ENCODE results near the gene MIB1.
"Not testable (repeated sequence)": the region's sequence is repeated elsewhere in the genome, so short reads cannot be mapped to it uniquely, and the experiment has no call there.

The MIB1 gene

DNA sequence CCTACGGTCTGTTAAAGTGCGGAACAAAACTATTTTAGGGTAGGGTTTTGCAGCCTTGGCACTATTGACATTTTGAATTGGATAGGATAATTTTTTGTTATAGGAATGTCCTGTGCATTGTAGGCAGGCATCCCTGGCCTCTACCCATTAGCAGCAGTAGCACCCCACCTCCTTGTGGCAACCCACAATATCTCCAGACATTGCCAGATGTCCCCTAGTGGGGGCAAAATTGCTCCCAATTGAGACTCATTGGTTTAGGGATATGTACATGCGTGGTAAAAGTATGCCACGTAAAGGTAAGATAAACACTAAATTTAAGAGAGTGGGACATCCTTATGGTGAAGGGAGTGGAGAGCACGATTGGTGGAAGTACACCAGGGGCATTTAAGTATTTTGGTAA lies 4.6 kb downstream of the MIB1 start:
- no peak for DNase-seq

DNA sequence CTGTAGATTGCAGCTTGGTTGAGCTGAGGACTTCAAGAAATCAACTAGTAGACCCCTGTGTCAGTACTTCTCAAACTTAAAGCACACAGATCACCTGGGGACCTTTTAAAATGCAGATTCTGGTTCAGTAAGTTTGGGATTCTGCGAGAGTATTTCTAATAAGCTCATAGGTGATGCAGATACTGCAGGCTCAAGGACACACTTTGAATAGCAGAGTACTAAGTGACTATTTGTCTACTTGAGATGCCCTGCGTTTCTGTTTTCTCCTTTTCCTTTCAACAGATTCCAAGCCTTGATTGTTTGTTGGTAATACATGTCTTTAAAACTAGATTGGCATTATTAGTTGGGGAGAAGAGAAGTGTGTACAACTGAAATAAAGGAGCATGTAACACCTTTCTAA lies 6.7 kb downstream of the MIB1 start:
- no peak for DNase-seq

GRCh38 chr18:21747764-21748693 lies 7.4 kb downstream of the MIB1 start:
- no peak for DNase-seq

DNA sequence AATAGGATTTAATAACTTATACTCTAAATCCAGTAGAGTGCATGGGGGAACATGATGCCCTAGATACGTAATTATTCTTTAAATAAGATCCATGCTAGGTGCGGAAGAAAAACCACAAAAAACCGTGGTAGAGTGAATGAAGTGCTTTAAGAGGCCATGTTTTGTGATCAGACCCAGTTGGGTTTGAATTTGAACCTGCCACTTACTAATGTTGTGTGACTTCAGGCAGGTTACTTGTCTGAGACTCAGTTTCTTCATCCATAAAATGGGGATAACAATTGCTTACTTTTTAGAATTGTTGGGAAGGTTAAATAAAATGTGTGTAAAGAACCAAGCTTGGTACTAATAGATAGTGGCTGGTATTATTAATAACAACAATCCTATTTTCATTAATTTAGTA lies 17.2 kb downstream of the MIB1 start:
- DNase-seq: no peak

- DNase-seq: no peak
These were observed 19.2 kb downstream of the MIB1 start for GRCh38 chr18:21759836-21760235.

DNA sequence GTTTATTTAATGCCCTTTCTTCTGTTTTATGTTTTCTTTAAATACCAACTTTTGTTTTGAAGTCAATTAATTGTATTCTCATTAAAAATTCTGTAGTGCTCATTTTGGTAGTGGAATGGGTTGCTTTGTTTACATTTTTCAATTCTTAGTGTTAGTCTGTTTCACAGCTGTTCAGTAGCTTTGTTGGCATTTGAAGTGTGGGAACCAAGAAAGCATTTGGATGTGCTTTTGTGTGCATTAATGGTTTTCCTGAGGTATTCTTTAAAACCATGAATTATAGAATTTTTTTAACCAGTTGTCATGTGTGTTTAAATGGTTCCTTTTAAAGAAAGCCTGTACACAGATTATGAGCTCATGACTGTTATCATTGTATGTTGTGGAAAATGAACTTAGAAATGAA lies 19.7 kb downstream of the MIB1 start:
- no peak for DNase-seq

- DNase-seq: no peak
These were observed 21.0 kb downstream of the MIB1 start for GRCh38 chr18:21761471-21762115.

- DNase-seq: no peak
These were observed 21.7 kb downstream of the MIB1 start for GRCh38 chr18:21762181-21762772.

- no peak for DNase-seq
These were observed 23.5 kb downstream of the MIB1 start for GRCh38 chr18:21763846-21764646.

GRCh38 chr18:21769206-21769605 lies 28.6 kb downstream of the MIB1 start:
- DNase-seq: no peak

DNA sequence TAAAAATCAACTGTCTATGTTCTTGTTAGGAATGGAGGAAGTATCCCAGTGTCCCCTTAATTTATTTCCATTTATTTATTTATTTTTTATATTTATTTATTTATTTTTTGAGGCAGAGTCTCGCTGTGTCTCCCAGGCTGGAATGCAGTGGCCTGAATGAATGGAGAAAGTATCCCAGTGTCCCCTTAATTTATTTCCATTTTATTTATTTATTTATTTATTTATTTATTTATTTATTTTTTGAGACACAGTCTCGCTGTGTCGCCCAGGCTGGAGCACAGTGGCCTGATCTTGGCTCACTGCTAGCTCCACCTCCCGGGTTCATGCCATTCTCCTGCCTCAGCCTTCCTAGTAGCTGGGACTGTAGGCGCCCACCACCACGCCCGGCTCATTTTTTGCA lies 34.1 kb downstream of the MIB1 start:
- DNase-seq: no peak

DNA sequence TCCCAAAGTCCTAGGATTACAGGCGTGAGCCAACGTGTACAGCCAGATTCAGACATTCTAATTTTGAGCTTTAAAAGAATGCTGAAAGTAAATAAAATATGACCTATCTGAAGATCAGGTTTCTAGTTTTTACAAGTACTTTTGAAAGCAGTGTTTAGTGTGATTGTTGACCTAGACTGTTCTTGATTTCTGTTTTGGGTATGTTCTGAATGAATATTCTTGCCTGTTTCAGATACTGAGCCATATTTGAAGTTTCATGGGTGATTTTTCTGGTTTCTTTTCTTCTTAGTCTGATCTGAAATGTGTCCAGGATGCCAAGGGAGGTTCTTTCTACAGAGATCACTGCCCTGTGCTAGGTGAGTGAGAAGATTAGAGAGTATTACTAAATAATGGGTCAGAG lies 37.2 kb downstream of the MIB1 start:
- DNase-seq: no peak

GRCh38 chr18:21786526-21786925 lies 45.9 kb downstream of the MIB1 start:
- no peak for DNase-seq

GRCh38 chr18:21796089-21796488 lies 55.5 kb downstream of the MIB1 start:
- DNase-seq: not testable (repeated sequence)

DNA sequence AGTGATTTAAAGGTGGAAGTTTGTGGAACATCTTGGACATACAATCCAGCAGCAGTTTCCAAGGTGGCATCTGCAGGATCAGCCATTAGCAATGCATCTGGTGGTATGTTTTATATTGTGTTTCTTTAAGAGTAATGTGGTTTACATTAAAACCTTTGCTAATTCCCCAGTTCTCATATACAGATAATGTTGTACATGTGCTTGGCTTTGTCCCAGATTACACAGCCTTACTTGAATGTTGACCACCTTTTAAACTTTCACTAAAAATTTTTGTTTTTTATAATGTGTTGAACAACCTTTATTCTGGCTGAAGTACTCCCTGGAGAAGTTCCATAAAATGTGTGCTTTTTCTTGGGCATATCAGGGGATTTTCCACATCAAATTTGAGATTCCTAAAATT lies 57.5 kb downstream of the MIB1 start:
- DNase-seq: no peak

DNA sequence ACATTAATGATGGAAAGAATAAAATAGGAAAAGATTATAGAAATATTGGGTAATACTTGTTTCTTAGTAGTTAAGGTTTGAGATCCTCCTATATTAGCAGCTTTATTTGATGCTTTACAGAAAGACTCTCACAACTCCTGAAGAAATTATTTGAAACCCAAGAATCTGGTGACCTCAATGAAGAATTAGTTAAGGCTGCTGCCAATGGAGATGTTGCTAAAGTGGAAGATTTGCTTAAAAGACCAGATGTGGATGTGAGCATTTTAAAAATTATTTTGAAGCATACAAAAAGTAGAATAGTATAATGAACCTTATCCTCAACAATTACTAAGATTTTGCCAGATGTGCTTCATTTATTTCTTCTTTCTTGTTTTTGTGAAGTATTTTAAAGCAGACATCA lies 59.1 kb downstream of the MIB1 start:
- no peak for DNase-seq

DNA sequence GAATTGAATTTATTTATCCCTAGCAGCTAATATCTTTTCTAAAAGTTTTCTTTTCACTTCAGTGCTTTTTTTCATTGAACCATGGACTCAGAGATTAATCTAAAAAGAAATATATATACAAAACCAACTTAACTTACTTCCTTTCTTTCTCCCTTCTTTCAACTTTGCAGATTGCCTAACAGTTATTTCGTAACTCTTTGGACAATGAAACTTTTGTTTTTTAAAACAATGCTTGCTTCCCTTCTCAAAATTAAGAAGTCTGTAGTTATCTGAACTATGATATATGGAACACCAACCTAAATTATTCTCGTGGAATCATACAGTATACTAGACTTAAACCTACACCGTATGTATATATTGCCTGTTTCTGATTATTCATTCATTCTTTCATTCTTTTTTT lies 62.9 kb downstream of the MIB1 start:
- DNase-seq: no peak

GRCh38 chr18:21805771-21806366 lies 65.3 kb downstream of the MIB1 start:
- DNase-seq: no peak

GRCh38 chr18:21808185-21808584 lies 67.6 kb downstream of the MIB1 start:
- DNase-seq: no peak

DNA sequence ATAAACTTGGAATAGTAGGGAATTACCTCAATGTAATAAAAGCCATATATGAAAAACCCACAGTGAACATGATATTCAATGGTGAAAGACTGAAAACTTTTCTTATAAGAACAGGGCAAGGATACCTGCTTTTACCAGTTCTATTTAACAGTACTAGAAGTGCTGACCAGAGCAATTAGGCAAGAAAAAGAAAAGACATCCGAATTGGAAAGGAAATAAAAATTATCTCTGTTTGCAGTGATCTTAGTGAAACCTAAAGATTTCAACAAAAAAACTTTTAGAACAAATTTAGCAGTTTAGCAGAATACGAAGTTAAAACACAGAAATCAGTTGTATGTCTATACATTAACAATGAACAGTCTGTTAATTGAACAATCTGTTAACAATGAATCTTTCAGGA lies 69.1 kb downstream of the MIB1 start:
- DNase-seq: no peak

GRCh38 chr18:21815101-21815500 lies 74.5 kb downstream of the MIB1 start:
- DNase-seq: no peak

GRCh38 chr18:21820033-21820810 lies 79.6 kb downstream of the MIB1 start:
- DNase-seq: no peak
